TTC549 (cell line): ENCODE results near the gene BLOC1S3.

Experiments used
- FAIRE-seq: peaks from 2 replicates; lab custom pipeline; 2012; peaks lifted over from hg19 to GRCh38; lab: Jason Lieb, UNC

The BLOC1S3 gene

DNA sequence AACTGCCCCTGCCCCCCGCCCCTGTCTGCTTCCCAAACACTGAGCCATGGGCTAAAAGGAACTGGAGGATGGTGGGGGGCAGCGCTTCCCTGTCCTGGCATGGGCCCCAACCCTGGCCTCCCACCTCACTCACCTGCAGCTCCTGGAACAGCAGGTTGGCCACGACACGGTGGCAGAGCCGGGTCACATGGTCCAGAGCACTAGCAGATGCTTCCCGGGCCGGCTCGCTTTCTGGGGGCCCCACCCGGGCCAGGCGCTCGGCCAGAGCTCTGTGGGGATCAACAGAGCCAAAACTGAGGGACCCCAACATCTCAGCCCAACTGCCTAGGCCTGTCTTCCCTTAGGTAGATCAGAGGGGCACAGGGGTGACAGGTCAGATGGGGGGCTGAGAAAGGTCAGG lies 46.1 kb downstream of the BLOC1S3 start:
- FAIRE-seq, result no peak

- FAIRE-seq, result peak; percentile 97
Observed at GRCh38 chr19:45229056-45229455, 50.5 kb downstream of the BLOC1S3 start.
